ENCODE data around the gene USP16.
A peak's percentile ranks its signal among the peaks of the same experiment; 100 is the strongest.

Gene USP16

GRCh38 chr21:29033301-29033700 is 8.8 kb downstream of the USP16 start:
- no peak for DNase-seq (ENCODE audit: low read depth in 1 of 2, low spot score in 1 of 2)

DNA sequence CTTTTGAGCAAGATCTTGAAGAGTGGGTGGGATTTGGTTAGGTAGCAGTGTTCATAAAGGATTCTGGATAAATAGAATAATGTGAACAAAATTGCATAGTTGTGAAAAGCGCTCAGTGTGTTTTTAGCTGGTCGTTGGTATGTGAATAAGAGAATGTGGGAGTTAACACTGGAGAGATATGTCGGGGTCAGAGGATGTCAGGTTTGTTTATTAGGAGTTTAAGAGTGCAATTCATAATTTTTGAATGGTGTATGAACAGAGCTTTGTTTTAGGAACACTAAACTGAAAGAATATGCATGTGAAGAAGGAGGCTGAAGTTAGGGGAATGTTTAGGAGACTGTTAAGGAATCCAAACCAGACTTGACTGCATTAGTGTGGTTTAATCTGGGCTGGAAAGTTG is 9.4 kb downstream of the USP16 start:
- DNase-seq (ENCODE audit: low read depth in 1 of 2, low spot score in 1 of 2): no peak

GRCh38 chr21:29034678-29035077 is 10.2 kb downstream of the USP16 start:
- DNase-seq (ENCODE audit: low read depth in 1 of 2, low spot score in 1 of 2): no peak

DNA sequence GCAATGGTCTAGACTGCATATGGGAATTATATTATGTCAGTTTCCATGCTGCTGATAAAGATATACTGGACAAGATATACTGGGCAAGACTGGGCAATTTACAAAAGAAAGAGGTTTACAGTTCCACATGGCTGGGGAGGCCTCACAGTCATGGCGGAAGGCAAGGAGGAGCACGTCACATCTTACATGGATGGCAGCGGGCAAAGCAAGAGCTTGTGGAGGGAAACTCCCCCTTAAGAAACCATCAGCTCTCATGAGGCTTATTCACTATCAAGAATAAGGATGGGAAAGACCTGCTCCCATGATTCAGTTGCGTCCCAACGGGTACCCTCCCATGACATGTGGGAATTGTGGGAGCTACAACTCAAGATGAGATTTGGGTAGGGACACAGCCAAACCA is 27.8 kb downstream of the USP16 start:
- no peak for DNase-seq (ENCODE audit: low read depth in 1 of 2, low spot score in 1 of 2)

- DNase-seq (ENCODE audit: low read depth in 1 of 2, low spot score in 1 of 2): no peak
Observed at GRCh38 chr21:29053011-29053553, 28.6 kb downstream of the USP16 start.

- DNase-seq (ENCODE audit: low read depth in 1 of 2, low spot score in 1 of 2): no peak
Observed at GRCh38 chr21:29053656-29054055, 29.2 kb downstream of the USP16 start.

DNA sequence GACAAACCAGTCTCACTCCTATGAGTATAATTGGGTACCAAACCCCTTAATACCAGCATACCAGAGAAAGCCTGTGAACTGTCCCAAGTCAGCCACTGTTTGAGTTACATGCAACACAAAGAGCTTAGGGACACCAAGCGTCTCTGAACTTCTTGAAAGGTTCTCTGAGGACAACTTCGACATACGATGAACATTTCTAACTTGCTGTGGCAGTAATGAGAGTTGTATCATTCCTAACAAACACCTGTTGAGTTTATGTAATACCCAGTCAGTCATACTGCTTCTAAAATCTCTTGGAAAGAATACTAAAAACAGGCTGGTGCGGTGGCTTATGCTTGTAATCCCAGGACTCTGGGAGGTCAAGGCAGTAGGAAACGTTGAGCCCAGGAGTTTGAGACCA is 30.6 kb downstream of the USP16 start:
- no peak for DNase-seq (ENCODE audit: low read depth in 1 of 2, low spot score in 1 of 2)

- DNase-seq (ENCODE audit: low read depth in 1 of 2, low spot score in 1 of 2): no peak
Observed at GRCh38 chr21:29056005-29056404, 31.5 kb downstream of the USP16 start.

DNA sequence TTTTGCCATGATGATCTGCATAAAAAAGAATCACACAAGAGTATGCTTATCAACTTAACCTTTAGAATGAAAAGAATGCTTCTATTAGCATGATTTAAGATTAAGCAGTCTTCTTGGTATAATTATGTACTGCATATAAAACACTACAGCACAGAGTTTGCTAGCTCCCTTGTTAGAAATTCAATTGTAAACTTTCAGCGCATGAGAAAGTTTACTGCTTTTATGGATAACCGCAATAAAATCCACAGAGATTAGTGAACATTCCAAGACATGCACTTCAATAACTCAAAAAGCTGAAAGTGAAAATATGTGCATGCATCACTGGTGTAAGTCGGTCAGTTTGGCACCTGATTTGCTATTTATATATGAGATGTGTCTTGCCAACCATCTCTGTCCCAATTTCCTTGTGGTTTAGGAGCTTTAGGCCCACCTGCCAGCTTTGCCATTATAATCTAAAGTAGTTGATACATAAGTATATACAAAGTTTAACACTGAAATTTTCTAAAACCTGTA is 32.1 kb downstream of the USP16 start:
- no peak for DNase-seq (ENCODE audit: low read depth in 1 of 2, low spot score in 1 of 2)

DNA sequence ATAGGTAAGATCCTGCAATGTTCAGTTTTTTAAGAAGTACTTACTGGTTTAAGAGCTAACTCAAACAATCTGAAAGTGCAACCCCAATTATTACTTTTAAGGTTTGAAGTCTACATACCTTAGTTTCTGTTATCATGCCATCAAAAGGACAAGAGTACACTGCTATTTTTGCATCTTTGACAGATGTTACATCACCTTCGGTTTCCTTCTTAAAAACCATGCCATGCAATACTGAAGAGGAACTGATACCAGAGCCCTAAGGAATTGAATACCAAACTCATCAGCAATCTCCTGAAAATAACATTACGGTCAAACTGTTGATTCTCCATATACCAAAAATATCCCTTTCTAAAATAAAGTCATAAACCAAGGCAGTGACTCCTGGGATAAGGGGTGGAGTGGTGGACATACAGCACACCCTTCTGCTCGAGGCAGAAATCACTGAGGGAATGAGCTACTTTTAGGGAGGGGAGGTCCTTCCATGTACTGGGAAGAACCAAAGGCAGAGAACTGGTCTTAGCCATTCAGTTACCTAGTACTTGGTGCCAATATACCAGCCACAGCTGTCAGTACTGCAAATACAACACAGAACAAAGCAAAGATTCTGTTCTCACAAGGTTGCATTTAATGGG is 40.5 kb downstream of the USP16 start:
- no peak for DNase-seq (ENCODE audit: low read depth in 1 of 2, low spot score in 1 of 2)

GRCh38 chr21:29072873-29073221 is 48.4 kb downstream of the USP16 start:
- no peak for DNase-seq (ENCODE audit: low read depth in 1 of 2, low spot score in 1 of 2)

- DNase-seq (ENCODE audit: low read depth in 1 of 2, low spot score in 1 of 2): peak; percentile 93 to 98
Observed at GRCh38 chr21:29073222-29074006, 48.9 kb downstream of the USP16 start, which contains the start of gene CCT8. CCT8 (minus strand) TSS chr21:29073648; CDS start chr21:29073590, 58 bp downstream.

- no peak for DNase-seq (ENCODE audit: low read depth in 1 of 2, low spot score in 1 of 2)
Observed at GRCh38 chr21:29074007-29074376, 49.5 kb downstream of the USP16 start.

DNA sequence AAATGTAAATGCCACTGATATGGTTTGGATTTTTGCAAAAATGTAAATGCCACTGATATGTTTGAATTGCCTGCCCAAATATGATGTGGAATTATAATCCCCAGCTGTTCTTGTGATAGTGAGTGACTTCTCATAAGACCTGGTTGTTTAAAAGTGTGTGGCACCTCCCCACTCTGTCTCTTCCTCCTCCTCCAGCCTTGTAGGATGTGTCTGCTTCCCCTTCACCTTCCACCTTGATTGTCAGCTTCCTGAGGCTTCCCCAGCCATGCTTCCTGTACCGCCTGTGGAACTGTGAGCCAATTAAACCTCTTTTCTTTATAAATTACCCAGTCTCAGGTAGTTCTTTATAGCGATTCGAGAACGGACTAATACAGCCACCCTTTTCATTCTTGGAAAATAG is 50.3 kb downstream of the USP16 start:
- DNase-seq (ENCODE audit: low read depth in 1 of 2, low spot score in 1 of 2): no peak

DNA sequence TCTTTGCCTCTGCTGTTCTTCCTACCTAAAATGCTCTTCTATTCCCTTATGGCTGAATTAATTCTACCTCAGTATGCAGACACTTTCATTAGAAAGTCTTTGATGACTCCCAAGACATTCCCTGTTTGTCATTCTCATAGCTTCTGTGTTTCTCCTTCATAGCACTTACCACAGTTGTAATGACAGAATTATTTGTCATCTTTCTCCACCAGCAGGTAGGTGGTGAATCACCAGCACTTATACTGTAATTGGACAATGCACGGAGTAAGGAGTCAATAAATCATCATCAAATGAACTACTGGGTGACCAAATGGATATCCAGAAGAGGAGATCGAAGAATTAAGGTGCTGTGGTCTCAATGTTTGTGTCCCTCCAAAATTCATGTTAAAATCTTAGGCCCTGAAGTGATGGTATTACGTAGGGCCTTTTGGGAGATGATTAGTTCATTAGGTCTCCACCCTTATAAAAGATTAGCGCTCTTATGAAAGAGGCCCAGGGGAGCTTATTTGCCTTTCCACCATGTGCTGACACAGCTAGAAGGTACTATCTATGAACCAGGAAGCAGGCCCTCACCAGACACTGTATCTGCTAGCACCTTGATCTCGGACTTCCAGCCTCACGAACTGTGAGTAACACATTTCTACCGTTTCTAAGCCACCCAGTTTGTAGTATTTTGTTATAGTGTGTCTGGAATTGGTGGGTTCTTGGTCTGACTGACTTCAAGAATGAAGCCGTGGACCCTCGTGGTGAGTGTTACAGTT is 51.4 kb downstream of the USP16 start:
- DNase-seq (ENCODE audit: low read depth in 1 of 2, low spot score in 1 of 2): no peak

DNA sequence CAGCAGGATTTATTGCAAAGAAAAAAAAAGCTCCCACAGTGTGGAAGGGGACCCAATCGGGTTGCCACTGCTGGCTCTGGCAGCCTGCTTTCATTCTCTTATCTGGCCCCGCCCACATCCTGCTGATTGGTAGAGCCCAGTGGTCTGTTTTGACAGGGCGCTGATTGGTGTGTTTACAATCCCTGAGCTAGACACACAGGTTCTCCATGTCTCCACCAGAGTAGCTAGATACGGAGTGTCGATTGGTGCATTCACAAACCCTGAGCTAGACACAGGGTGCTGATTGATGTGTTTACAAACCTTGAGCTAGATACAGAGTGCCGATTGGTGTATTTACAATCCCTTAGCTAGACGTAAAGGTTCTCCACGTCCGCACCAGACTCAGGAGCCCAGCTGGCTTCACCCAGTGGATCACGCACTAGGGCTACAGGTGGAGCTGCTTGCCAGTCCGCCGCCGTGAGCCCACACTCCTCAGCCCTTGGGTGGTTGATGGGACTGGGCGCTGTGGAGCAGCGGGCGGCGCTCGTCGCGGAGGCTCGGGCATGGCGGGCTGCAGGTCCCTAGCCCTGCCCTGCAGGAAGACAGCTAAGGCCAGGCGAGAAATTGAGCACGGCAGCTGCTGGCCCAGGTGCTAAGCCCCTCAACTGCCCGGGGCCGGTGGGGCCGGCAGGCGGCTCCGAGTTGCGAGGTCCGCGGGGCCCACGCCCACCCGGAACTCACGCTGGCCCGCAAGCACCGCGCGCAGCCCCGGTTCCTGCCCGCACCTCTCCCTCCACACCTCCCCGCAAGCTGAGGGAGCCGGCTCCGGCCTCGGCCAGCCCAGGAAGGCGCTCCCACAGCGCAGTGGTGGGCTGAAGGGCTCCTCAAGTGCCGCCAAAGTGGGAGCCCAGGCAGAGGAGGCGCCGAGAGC is 52.5 kb downstream of the USP16 start:
- peak; percentile 39 to 60 for DNase-seq (ENCODE audit: low read depth in 1 of 2, low spot score in 1 of 2)

DNA sequence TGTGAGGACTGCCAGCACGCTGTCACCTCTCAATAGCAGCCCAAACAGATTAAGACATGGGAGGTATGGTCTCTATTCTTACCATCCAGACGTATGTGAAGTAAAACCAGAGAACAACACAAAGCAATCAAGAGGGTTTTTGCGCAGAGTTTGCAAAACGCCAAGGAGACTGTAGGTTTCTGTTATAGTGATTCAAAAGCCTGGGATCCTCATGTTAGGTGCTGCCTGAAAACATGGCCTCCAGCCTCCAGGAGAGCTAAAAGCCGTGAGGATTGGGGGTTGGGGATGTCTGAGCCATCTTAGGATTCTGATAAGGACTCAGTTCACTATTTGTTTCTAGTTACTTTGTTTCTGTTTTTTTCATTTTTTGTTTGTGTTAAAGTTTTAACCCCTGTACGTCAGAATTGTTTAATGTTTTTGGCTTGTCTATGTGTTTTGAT is 53.2 kb downstream of the USP16 start:
- no peak for DNase-seq (ENCODE audit: low read depth in 1 of 2, low spot score in 1 of 2)

DNA sequence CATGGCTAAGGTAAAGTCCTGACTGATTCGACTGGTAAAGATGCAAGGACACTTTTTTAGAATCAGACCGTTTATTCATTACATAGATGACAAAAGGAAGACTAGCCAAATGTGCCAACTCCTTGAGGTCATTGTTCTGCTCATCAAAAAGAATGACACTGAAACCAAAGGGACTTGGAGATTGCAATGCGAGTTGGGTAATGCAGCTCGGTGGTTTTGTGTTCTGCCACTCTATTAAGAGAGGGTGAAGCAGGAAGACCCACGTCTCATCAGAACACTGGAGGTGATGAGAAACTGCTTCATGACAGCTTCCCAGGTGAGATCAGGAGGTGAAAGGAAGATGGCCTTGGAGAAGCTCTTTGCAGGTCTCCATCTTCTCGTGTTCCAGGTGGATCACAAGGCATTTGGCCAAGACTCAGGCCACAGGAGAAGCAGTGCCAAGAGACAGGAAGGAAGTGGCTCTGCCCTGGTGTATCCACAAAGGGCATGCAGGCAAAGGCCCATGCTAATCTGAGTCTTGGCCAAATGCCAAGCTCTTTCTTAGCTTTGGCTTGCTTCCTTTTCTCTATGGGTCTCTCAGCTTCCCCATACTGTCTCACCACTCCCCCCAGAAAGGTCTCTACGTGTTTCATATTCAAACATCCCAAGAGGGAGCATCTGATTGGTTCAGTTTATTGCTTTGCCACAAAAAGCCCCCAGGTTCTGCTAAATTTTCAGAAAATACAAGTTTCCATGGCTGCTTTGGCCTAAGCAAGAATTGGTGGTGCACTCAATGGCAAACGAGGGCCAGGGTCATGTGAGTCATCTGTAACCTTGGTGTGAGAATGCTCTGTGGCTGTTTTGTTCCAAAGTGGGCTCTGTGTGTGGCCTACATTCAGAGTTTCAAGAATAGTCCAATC is 54.6 kb downstream of the USP16 start:
- peak in 1 of 2 donors; percentile 30 for DNase-seq (ENCODE audit: low read depth in 1 of 2, low spot score in 1 of 2)

DNA sequence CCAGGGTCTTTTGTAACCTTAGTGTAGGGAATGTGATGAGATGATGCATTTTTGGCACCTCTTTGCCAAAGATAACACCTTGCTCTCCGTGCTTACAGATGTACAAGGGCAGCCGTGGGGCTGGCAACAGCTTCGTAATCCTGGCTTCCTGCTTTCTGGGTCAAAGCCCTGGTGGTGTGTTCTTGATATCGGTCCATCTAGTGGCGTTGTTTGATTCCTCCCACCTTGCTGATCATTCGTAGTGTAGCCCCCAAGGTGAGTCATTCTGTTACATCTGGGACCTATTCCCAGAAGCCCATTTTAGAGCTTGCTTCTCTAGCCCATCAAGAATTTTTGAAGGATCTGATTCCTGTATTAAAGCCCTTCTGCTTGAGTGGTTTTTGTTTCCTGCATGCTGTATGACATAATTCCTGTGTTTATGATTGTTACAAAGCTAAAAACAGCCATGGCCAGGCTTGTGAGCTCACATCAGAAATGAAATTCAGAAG is 56.0 kb downstream of the USP16 start:
- DNase-seq (ENCODE audit: low read depth in 1 of 2, low spot score in 1 of 2): no peak

Measured in activated CD4-positive, alpha-beta T cell treated with anti-CD3 and anti-CD28 coated beads, Interleukin-2, amount 50 U/mL, for 24 hours (primary cell).